HG03196 (cell line): ENCODE measurements around the gene TBC1D5.
"Not testable (repeated sequence)": the region's sequence is repeated elsewhere in the genome, so short reads cannot be mapped to it uniquely, and the experiment has no call there.

Experiments used
- ATAC-seq: cut with Tn5 transposase; IDR thresholded peaks from one replicate; pipeline ENCODE4 v1.9.1; 2021; ENCODE audit not compliant: unreplicated experiment

The TBC1D5 gene

GRCh38 chr3:17714473-17714872 lies 28.0 kb downstream of the TBC1D5 start:
- no peak for ATAC-seq

DNA sequence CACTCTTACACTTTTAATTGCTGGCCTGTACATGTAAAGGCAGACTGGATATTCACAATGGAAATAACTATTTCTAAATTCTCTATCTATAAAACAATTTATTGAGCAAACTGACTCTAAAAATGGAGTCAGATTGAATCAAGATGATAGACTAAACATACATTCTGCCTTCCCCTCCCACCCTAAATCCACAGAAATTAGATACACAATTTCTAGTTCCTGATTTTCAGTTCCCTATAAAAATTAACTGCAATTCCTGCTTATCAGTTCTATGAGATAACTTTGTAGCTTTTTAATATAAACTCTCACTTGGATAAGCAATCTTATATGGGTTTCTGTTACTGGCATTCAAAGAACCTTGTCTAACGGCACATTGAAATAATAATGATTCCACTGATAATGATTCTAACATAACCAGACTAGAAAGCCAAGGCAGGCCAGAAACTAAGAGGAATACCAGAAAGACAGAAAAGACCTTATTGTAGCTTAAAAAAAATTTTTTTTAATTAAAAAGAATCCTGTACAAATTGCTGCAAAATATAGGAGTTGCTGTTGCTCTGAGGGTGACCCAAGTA lies 33.1 kb downstream of the TBC1D5 start:
- ATAC-seq = no peak

DNA sequence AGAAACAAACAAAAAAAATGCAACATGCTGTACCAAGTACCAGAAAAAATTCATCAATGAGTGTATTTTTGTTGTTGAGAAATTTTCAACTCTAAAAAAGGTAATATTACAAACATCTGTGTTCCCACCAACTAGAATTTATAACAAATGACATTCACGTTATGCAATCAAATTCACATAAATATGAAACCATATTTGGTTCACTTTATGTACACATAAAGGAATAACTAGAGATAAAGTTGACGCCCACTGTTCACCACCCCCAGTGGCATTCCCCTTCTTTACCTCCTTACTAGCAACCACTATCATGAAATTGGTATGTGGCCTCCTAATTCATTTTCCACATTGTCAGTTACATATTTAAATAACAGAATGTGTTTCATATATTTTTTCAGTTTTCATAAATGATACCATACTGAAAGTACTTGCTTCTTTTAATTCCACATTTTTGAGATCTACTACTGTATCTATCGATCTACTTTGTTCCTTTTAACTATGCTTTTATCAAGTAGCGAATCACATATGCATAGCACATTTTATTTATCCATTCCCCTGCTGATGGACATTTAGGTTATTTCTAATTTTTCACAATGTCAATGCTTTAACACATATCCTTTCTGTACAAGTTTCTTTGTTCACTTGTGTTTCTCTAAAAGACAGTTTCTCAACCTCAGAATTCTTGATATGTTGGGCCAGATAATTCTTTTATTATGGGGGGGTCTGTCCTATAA lies 34.5 kb downstream of the TBC1D5 start:
- ATAC-seq = no peak

DNA sequence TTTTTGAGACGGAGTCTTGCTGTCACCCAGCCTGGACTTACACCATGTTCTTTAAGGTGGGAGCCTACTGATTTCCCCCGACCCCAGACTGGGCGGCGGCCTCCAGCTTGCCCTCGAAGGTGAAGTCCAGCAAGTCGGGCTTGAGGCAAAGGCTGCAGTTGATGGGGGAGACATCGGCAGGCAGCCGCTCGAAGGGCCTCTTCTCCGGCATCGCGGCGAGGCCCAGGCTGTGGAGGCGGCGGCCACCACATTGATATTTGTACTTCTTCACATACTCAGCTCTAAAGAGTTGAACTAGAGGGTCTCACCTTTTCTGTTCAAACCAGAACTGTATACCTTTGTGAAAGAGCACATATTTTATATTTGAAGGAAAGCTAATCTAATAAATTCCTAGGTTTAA lies 36.4 kb downstream of the TBC1D5 start:
- ATAC-seq = not testable (repeated sequence)

GRCh38 chr3:17699815-17700214 lies 42.6 kb downstream of the TBC1D5 start:
- ATAC-seq = not testable (repeated sequence)

DNA sequence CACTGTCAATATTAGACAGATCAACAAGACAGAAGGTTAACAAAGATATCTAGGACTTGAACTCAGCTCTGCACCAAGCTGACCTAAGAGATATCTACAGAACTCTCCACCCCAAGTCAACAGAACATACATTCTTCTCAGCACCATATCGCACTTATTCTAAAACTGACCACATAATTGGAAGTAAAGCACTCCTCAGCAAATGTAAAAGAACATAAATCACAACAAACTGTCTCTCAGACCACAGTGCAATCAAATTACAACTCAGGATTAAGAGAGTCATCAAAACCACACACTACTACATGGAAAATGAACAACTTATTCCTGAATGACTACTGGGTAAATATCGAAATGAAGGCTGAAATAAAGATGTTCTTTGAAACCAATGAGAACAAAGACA lies 46.8 kb downstream of the TBC1D5 start:
- ATAC-seq = not testable (repeated sequence)

- ATAC-seq = not testable (repeated sequence)
These were observed 48.8 kb downstream of the TBC1D5 start for GRCh38 chr3:17693670-17693999.

DNA sequence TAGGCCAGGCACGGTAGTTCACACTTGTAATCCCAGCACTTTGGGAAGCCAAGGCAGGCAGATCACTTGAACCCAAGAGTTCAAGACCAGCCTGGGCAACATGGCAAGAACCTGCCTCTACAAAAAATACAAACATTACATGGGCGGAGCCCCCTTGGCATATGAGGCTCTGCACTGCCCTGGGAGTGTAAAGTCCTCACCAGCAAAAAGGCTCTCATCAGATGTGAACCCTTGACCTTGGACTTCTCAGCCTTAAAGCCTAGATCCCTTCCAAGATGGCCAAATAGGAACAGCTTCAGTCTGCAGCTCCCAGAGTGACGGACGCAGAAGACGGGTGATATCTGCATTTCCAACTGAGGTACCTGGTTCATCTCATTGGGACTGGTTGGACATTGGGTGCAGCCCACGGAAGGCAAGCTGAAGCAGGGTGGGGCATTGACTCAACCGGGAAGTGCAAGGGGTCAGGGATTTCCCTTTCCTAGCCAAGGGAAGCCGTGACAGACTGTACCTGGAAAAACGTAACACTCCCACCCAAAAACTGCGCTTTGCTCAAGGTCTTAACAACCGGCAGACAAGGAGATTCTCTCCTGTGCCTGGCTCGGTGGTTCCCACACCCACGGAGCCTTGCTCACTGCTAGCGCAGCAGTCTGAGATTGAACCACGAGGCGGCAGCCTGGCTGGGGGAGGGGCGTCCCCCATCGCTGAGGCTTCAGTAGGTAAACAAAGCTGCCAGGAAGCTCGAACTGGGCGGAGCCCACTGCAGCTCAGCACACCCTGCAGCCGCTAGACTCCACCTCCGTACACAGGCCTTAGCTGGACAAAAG lies 49.4 kb downstream of the TBC1D5 start:
- ATAC-seq = not testable (repeated sequence)

GRCh38 chr3:17687566-17687965 lies 54.9 kb downstream of the TBC1D5 start:
- no peak for ATAC-seq

DNA sequence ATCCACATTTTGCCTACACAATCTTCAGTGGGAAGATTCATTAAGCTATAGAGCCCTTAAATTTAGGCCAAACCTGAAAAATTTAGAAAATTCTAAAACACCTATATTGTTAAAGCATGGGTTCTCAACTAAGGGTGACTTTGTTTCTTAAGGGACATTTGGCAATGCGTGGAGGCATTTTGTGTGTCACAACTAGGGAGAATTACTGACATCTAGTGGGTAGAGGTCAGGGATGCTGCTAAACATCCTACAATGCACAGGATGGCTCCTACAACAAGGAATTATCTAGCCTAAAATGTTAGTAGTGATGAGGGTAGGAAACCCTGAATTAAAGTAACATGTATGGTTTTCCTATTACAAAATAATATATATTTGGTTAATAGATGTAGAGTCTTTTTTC lies 55.8 kb downstream of the TBC1D5 start:
- ATAC-seq = no peak

DNA sequence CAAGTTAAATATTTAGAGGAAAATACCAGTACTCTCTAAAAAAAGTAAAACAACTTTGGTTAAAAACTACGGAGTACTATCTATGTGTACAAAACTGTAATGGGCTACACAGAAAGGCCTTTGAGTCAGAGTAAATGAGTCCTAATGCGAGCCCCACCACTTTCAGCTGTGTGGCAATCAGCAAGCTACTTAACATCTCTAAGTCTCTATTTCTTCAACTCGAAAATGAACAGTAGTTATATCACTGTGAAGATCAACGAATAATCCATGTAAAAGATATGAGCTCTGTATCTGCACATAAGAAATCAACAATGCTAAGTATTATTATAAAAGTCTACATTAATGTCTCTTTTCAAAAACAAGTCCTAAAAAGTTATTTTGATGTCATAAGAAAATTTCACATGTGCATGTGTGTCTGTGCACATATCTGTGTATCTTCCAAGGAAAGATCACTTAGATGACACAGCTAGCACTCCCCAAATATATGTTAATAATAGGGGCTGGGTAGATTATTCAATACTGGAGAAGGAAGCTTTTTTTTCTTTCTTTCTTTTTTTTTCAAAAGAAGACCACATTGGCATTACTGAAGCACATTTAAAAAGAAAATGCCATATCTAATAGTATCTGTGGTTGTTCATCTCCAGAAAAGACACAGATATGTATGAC lies 58.8 kb downstream of the TBC1D5 start:
- no peak for ATAC-seq

DNA sequence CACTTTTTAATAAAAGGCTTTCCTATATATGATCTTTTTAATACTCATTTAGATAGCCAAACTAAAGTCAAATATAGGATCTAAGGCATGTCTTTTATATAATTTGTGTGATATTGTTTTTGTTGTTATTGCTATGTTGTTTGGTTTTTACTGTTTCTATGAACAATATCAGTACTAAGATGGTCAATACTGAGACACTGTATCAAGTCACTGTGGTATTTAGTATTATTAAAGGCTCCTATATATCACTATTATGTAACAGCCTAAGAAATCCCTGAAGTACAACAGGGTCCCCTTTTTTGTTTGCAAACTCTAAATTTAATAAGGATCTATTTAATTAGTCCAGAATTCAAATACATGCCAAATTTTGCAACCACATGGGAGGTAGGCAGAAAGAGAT lies 61.9 kb downstream of the TBC1D5 start:
- no peak for ATAC-seq

DNA sequence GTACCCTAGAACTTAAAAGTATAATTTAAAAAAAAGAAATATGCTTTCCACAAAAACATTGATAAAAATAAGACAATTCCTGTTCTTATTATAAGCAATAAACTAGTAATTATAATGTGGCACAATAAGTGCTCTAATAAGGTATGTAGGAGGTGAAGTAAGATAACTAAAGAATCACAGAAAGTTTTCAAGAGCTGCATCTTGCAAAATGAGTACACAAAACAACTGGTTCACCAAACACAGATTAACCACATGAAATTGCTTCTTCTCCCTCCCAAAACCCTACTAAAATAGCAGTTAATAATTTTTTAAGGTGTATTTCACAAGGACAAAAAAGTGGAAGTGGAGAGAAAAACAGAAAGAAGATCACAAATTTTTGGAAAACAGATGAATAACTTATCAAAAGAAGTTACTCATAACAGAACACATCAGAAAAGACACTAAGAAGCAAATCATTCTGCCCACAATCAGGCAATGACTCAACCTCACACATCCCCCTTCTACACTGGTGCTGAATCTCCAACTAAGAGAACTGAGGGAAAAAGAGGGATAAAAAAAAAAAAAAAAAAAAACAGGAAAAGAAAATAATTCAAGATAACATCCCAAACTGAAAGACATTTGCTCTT lies 64.2 kb downstream of the TBC1D5 start:
- no peak for ATAC-seq

GRCh38 chr3:17674082-17674686 lies 68.2 kb downstream of the TBC1D5 start:
- no peak for ATAC-seq

- no peak for ATAC-seq
These were observed 69.9 kb downstream of the TBC1D5 start for GRCh38 chr3:17672506-17672905.

- no peak for ATAC-seq
These were observed 71.7 kb downstream of the TBC1D5 start for GRCh38 chr3:17670749-17671148.

DNA sequence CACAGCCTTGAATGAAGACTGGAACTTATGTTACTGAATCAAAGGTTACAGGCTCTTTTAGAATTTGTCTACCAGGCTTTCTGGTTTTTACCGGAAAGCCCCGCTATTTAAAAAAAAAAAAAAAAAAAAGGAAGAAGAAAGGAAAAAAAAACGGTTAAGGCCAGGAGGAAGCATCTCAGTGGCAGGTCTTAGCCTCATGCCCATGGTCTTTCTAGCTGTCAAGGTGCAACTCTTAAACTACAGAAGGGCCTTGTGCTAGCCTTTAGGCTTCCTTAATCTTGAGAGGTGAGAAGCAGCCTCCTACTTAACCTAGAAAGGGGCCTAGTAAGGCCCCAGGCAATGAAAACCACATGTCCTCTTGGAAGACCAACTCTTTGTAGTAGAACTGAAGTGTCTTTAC lies 77.5 kb downstream of the TBC1D5 start:
- no peak for ATAC-seq

- ATAC-seq = no peak
These were observed 86.2 kb downstream of the TBC1D5 start for GRCh38 chr3:17656264-17656663.

DNA sequence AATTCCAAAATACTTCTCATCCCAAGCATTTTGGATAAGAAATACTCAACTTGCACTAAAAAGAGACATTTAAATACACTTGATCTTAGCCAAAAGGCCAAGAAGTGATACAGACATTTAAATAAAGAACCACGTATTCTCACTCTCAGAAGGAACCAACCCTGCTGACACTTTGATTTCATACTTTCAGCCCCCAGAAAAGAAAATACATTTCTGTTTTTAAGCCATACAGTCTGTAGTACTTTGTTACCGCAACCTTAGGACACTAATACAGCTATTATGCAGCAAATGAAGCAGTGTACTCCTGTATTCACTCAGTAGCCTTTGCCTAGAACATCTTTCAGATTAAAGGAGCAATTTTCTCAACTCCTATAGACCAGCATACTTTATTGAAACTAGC lies 86.7 kb downstream of the TBC1D5 start:
- ATAC-seq = no peak

- ATAC-seq = not testable (repeated sequence)
These were observed 92.7 kb downstream of the TBC1D5 start for GRCh38 chr3:17649748-17650147.
